ENCODE data around the gene ANKRD13C.
"Not testable (repeated sequence)": the region's sequence is repeated elsewhere in the genome, so short reads cannot be mapped to it uniquely, and the experiment has no call there.

ANKRD13C gene

GRCh38 chr1:70360321-70360720, 5.8 kb upstream of the ANKRD13C start:
- no peak for DNase-seq (ENCODE audit: low read depth in 1 of 2, low spot score in 1 of 2)

- DNase-seq (ENCODE audit: low read depth in 1 of 2, low spot score in 1 of 2), result no peak
Observed at GRCh38 chr1:70358921-70359564, 4.5 kb upstream of the ANKRD13C start.

- no peak for DNase-seq (ENCODE audit: low read depth in 1 of 2, low spot score in 1 of 2)
Observed at GRCh38 chr1:70355920-70356319, 1.4 kb upstream of the ANKRD13C start.

GRCh38 chr1:70355111-70355407, 537 bp upstream of the ANKRD13C start:
- DNase-seq (ENCODE audit: low read depth in 1 of 2, low spot score in 1 of 2), result no peak

- DNase-seq (ENCODE audit: low read depth in 1 of 2, low spot score in 1 of 2), result no peak
Observed at GRCh38 chr1:70353601-70354331, 756 bp downstream of the ANKRD13C start.

GRCh38 chr1:70353044-70353443, 1.5 kb downstream of the ANKRD13C start:
- no peak for DNase-seq (ENCODE audit: low read depth in 1 of 2, low spot score in 1 of 2)

GRCh38 chr1:70349799-70350198, 4.7 kb downstream of the ANKRD13C start:
- not testable (repeated sequence) for DNase-seq (ENCODE audit: low read depth in 1 of 2, low spot score in 1 of 2)

GRCh38 chr1:70348399-70349165, 5.9 kb downstream of the ANKRD13C start:
- DNase-seq (ENCODE audit: low read depth in 1 of 2, low spot score in 1 of 2), result no peak

GRCh38 chr1:70339644-70340043, 14.9 kb downstream of the ANKRD13C start:
- DNase-seq (ENCODE audit: low read depth in 1 of 2, low spot score in 1 of 2), result not testable (repeated sequence)

GRCh38 chr1:70336050-70336449, 18.5 kb downstream of the ANKRD13C start:
- DNase-seq (ENCODE audit: low read depth in 1 of 2, low spot score in 1 of 2), result no peak

- DNase-seq (ENCODE audit: low read depth in 1 of 2, low spot score in 1 of 2), result no peak
Observed at GRCh38 chr1:70334436-70334835, 20.1 kb downstream of the ANKRD13C start.

- no peak for DNase-seq (ENCODE audit: low read depth in 1 of 2, low spot score in 1 of 2)
Observed at GRCh38 chr1:70333245-70333644, 21.3 kb downstream of the ANKRD13C start.

GRCh38 chr1:70331962-70332361, 22.6 kb downstream of the ANKRD13C start:
- no peak for DNase-seq (ENCODE audit: low read depth in 1 of 2, low spot score in 1 of 2)

GRCh38 chr1:70327306-70328076, 27.0 kb downstream of the ANKRD13C start:
- no peak for DNase-seq (ENCODE audit: low read depth in 1 of 2, low spot score in 1 of 2)

GRCh38 chr1:70324683-70325082, 29.8 kb downstream of the ANKRD13C start:
- DNase-seq (ENCODE audit: low read depth in 1 of 2, low spot score in 1 of 2), result no peak

GRCh38 chr1:70319750-70320149, 34.8 kb downstream of the ANKRD13C start:
- DNase-seq (ENCODE audit: low read depth in 1 of 2, low spot score in 1 of 2), result no peak

GRCh38 chr1:70318191-70318590, 36.3 kb downstream of the ANKRD13C start:
- DNase-seq (ENCODE audit: low read depth in 1 of 2, low spot score in 1 of 2), result no peak

- DNase-seq (ENCODE audit: low read depth in 1 of 2, low spot score in 1 of 2), result no peak
Observed at GRCh38 chr1:70317087-70317486, 37.4 kb downstream of the ANKRD13C start.

GRCh38 chr1:70315782-70316181, 38.7 kb downstream of the ANKRD13C start:
- DNase-seq (ENCODE audit: low read depth in 1 of 2, low spot score in 1 of 2), result no peak

- no peak for DNase-seq (ENCODE audit: low read depth in 1 of 2, low spot score in 1 of 2)
Observed at GRCh38 chr1:70314706-70315304, 39.7 kb downstream of the ANKRD13C start.

GRCh38 chr1:70311369-70311768, 43.2 kb downstream of the ANKRD13C start:
- no peak for DNase-seq (ENCODE audit: low read depth in 1 of 2, low spot score in 1 of 2)
